RWPE1 (cell line): ENCODE measurements around the gene HYCC1.
A peak's percentile ranks its signal among the peaks of the same experiment; 100 is the strongest.
"Not testable (repeated sequence)": the region's sequence is repeated elsewhere in the genome, so short reads cannot be mapped to it uniquely, and the experiment has no call there.

Source experiments
- CTCF ChIA-PET: fragments of 350-600 bp; sonication (Branson Sonifier 250); formaldehyde crosslinking; extraction: SDS; loops from one replicate; lab custom pipeline; 2021; lab: Yijun Ruan, JAX
- POLR2A ChIA-PET: fragments of 400-600 bp; formaldehyde crosslinking; extraction: SDS; loops from one replicate; lab custom pipeline; 2020; ENCODE audit warnings: antibody characterized with exemption; ENCODE audit not compliant: low non-redundant PET; lab: Yijun Ruan, JAX
- DNase-seq: peaks from one replicate; pipeline ENCODE4 v3.0.0; 2012; ENCODE audit warnings: low spot score
- H3K27ac ChIP-seq: fragments of 450-650 bp; 2 replicates; pipeline ENCODE4 v1.5.1; 2017
- TF ChIP-seq, protein P1 (sequence below): fragments of 450-650 bp; conservative IDR thresholded peaks from 2 replicates; pipeline ENCODE4 v1.5.1; 2017; ENCODE audit warnings: low read depth, mild to moderate bottlenecking

The HYCC1 gene

DNA sequence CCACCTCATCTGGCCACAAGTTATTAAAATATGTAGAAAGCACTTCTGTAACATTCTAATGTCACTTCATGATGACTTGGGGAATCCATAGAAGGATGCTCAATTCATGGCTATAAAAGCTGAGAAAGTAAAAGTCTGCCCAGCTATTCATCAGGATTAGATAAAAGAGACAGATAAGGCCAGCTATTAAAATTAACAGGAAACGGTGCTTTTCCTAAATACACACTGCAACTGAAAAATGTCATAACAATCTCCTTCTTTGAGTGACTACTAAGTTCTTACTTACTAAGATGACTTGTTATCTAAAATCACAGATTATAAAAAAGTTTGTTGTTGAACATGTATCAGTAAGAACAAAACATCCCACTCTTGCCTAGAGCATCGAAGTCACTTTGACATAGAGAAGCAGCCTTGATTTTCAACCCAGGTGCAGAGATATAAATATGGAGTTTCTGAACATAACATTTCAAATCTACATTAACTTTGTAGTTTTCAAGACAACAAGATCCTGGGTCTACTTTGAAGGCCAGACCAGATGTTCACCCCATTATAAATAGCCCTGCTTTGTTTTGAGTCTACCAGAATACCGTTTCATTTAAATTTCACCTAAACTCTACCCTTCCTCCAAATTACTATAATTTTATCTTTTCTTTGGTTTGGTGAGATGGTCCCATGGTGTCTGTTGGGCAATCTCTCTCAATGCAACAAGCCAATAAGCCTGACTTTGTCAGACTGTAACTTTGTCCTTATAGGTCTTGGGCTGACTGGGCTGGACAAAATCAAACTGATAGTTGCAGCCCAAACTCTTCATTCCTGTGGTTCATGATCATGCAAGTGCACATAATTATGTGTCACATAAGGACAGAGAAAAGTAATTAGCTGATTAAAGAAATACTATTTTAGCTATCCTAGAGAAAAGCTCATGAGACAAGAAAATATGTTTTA is 24.0 kb downstream of the HYCC1 start:
- ChIA-PET CTCF (no interaction called here), POLR2A (no interaction called here)
- H3K27ac ChIP-seq = no peak overlapping the region
- no peak for DNase-seq
- TF ChIP-seq, protein P1, sequence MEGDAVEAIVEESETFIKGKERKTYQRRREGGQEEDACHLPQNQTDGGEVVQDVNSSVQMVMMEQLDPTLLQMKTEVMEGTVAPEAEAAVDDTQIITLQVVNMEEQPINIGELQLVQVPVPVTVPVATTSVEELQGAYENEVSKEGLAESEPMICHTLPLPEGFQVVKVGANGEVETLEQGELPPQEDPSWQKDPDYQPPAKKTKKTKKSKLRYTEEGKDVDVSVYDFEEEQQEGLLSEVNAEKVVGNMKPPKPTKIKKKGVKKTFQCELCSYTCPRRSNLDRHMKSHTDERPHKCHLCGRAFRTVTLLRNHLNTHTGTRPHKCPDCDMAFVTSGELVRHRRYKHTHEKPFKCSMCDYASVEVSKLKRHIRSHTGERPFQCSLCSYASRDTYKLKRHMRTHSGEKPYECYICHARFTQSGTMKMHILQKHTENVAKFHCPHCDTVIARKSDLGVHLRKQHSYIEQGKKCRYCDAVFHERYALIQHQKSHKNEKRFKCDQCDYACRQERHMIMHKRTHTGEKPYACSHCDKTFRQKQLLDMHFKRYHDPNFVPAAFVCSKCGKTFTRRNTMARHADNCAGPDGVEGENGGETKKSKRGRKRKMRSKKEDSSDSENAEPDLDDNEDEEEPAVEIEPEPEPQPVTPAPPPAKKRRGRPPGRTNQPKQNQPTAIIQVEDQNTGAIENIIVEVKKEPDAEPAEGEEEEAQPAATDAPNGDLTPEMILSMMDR = no peak

GRCh38 chr7:22985436-22985835 is 28.5 kb downstream of the HYCC1 start:
- POLR2A ChIA-PET = no interaction called here
- CTCF ChIA-PET = no interaction called here
- TF ChIP-seq, protein P1 = no peak
- no peak for DNase-seq
- no peak overlapping the region for H3K27ac ChIP-seq

- TF ChIP-seq, protein P1 = no peak
- no peak overlapping the region for H3K27ac ChIP-seq
- ChIA-PET POLR2A (no interaction called here), CTCF (no interaction called here)
- no peak for DNase-seq
Observed at GRCh38 chr7:22983257-22983855, 30.6 kb downstream of the HYCC1 start.

DNA sequence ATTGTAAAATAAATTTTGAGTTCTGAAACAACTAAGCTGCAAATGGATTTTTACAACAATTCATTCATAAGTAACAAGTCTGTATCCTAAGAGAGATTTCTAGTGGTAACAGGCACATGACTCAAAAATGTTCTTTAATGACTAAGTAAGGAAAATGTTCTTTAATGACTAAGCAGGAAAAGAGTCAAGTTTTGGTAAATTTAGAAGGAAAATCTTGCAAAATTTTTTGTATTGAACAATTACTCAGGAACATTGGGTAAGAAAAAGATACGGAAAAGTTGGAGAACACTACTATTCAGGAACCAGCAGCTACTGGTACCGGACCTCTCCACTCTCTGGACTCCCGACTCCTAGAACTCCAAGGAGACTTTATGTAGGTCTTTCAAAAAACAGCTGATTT is 33.5 kb downstream of the HYCC1 start:
- TF ChIP-seq, protein P1 = no peak
- peak; percentile 50 for DNase-seq

GRCh38 chr7:22979861-22980260 is 34.1 kb downstream of the HYCC1 start:
- peak; percentile 30 for DNase-seq
- TF ChIP-seq, protein P1 = no peak
- ChIA-PET CTCF (no interaction called here), POLR2A (no interaction called here)
- H3K27ac ChIP-seq = no peak overlapping the region

More for the DNA sequence above, 33.5 kb downstream of the HYCC1 start:
- ChIA-PET POLR2A (no interaction called here), CTCF (no interaction called here)
- no peak overlapping the region for H3K27ac ChIP-seq

DNA sequence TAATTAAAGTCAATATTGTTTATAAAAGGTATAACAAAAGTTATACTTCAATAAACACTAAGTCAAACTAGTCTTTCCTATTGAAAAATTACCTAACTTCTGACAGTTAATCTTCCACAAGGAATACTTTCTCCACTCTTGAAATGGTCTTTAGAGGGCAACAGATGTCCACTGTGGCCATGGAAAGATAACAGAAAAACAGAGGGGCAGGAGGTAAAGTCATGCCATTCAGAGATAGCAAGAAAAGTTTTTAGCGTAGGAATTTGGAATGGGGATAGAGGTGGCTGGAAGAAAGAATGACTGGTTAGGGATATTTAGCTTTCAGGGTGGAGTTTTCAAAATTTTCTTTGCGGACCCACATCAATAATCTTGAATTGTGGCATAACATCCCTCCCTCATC is 34.7 kb downstream of the HYCC1 start:
- CTCF ChIA-PET = no interaction called here
- TF ChIP-seq, protein P1 = no peak
- no peak for DNase-seq
- no peak overlapping the region for H3K27ac ChIP-seq
- POLR2A ChIA-PET = no interaction called here

DNA sequence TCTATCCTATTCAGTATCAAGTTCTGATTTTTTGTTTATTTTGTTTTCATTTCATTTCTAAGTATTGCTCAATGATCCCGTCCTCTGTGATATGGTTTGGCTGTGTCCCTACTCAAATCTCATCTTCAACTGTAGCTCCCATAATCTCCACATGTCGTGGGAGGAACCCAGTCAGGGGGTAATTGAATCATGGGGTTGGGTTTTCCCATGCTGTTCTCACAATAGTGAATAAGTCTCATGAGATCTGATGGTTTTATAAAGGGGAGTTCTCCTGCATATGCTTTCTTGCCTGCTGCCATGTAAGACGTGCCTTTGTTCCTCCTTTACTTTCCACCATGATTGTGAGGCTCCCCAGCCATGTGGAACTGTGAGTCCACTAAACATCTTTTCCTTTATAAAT is 39.3 kb downstream of the HYCC1 start:
- CTCF ChIA-PET, H3K27ac ChIP-seq, DNase-seq, POLR2A ChIA-PET: not testable (repeated sequence)
